Measurements from ENCODE around the gene PGS1.
"Not testable (repeated sequence)": the region's sequence is repeated elsewhere in the genome, so short reads cannot be mapped to it uniquely, and the experiment has no call there.

The PGS1 gene, protein sequence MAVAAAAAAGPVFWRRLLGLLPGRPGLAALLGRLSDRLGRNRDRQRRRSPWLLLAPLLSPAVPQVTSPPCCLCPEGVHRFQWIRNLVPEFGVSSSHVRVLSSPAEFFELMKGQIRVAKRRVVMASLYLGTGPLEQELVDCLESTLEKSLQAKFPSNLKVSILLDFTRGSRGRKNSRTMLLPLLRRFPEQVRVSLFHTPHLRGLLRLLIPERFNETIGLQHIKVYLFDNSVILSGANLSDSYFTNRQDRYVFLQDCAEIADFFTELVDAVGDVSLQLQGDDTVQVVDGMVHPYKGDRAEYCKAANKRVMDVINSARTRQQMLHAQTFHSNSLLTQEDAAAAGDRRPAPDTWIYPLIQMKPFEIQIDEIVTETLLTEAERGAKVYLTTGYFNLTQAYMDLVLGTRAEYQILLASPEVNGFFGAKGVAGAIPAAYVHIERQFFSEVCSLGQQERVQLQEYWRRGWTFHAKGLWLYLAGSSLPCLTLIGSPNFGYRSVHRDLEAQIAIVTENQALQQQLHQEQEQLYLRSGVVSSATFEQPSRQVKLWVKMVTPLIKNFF

DNA sequence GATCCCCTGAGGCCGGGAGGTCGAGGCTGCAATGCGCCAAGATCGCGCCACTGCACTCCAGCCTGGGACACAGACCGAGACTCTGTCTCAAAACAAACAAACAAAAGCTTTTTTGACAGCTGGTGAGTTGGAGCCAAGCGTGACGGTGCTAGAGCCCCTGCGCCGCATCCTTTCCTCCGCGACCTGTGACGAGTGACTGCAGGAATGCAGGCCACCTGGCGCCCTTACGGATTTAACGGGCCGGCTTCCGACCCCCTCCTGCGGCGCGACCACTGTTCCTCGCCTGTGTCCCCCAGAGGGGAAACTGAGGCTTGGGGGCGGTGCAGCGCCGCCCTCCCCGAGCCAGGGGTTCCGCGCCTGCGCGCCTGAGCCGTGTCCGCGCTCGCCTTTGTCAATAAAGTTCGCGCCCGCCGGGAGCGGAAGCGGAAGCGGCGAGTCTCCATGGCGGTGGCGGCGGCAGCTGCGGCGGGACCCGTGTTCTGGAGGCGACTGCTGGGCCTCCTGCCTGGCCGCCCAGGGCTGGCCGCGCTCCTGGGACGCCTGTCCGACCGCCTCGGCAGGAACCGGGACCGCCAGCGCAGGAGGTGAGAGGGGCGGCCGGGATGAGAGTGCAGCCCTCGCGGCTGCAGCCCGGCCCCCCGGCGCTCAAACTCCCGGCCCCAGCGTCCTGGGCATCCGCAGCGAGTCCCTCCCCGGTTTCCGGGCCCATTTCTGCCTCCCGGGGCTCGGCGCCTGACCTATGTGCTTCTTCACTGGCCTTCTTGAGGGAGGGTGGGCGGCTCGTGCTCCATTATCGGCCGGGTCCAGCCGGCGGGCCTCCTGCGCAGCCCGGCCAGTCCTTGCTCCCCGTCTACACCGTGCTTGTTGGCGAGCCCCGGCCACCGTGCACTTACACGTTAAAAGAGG, at the start of gene PGS1:
Gene PGS1 (plus strand): TSS at position 425 of the 906 bp plus-strand sequence. CDS start 17 bp downstream, at position 442.
- Mint-ChIP-seq H3K4me1 (peaks cover 50% of the 10 kb centered on the region), H3K27ac (peak within 1 kb of the TSS; percentile 92), H3K4me3 (peak within 1 kb of the TSS; percentile 98), H3K27me3 (no peaks in the 10 kb centered on the region), H3K36me3 (peaks cover 12% of the 10 kb centered on the region), H3K9me3 (no peaks in the 10 kb centered on the region)
- ATAC-seq = peak; percentile 85

DNA sequence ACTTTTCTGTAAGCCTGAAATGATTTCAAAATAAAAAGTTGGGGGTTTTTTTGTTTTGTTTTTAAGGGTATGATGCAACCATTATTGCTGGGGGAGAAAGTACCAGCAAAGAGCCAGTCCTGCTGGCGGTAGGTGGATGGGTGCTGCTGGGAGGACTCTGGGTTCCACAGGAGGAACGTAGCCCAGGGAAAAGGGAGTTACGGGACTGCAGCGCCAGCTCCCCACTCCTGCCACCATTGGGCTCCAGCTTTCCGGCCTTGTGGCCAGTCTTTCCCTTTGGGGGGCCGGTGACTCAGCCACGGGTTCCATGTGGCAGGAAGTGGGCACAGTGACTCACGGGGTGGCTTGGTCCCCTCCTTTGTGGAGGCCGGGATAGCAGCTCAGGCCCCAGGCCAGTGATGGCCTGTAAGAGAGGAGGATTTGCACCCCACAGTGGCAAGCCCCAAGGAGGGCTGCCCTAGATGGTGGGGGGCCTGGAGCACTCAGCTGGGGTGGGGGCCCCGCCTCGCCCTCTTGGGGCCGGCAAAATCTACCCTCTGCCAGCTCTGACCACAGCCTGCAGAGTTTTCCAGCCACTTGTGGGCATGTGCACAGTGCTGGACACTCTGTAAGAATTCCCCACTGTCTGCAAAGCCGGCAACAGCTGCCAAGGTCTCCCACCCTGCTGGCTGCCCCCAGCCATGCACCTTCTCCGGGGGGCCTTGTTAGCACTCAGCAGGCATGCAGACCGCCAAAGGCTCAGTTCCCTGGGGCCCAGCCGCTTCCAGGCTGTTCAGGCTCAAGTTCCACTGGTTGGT, 49.0 kb upstream of the PGS1 start:
- no peaks in the 10 kb centered on the region for H3K27me3 Mint-ChIP-seq
- peaks cover 23% of the 10 kb centered on the region for H3K4me1 Mint-ChIP-seq
- no peak overlapping the region for H3K4me3 Mint-ChIP-seq
- H3K36me3 Mint-ChIP-seq = no peaks in the 10 kb centered on the region
- H3K27ac Mint-ChIP-seq = peak overlapping the region; percentile 17
- ATAC-seq = peak; percentile 55
- H3K9me3 Mint-ChIP-seq = no peaks in the 10 kb centered on the region

DNA sequence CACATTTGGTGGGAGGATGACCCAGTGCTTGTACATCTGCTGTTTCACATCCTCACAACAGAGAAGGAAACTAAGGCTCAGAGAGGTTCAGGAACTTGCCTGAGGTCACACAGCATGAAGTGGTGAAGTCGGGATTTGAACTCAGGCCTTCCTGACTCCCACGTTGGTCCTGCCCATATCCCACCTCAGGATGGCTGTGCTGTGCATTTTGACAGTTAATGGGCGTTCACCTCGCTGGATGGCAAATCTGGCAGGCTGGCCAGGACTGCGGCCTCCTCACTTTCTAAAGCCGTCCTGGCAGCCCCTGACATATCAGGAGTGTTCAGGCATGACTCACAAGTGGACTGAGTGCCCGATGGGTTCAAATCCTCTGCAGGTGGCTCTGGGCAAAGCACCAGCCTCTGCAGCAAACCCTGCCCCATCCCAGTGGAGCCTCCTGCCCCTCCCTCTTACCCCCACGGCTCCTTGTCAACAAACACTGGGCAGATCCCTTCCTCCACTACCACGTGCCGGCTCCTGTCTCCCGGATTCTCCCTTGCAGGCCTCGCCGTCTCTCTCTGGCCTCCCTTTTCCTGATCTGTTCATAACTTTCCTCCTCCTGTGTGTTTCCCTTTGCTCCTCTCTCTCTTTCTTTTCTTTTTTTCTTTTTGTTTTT, 47.8 kb upstream of the PGS1 start:
- no peak overlapping the region for H3K4me3 Mint-ChIP-seq
- peaks cover 28% of the 10 kb centered on the region for H3K4me1 Mint-ChIP-seq
- no peak for ATAC-seq
- H3K36me3 Mint-ChIP-seq = no peaks in the 10 kb centered on the region
- no peaks in the 10 kb centered on the region for H3K9me3 Mint-ChIP-seq
- no peak overlapping the region for H3K27ac Mint-ChIP-seq
- H3K27me3 Mint-ChIP-seq = no peaks in the 10 kb centered on the region

DNA sequence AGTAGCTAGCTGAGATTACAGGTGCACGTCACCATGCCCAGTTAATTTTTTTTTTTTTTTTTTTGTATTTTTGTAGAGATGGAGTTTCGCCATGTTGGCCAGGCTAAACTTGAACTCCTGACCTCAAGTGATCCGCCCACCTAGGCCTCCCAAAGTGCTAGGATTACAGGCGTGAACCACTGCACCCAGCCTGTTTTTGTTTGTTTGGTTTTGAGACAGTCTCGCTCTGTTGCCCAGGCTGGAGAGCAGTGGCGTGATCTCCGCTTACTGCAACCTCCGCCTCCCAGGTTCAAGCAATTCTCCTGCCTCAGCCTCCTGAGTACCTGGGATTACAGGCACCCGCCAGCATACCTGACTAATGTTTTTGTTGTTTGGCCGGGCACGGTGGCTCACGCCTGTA, 47.1 kb upstream of the PGS1 start:
- not testable (repeated sequence) for H3K4me3 Mint-ChIP-seq, ATAC-seq, H3K36me3 Mint-ChIP-seq, H3K27me3 Mint-ChIP-seq, H3K9me3 Mint-ChIP-seq, H3K27ac Mint-ChIP-seq
- peaks cover 28% of the 10 kb centered on the region for H3K4me1 Mint-ChIP-seq

DNA sequence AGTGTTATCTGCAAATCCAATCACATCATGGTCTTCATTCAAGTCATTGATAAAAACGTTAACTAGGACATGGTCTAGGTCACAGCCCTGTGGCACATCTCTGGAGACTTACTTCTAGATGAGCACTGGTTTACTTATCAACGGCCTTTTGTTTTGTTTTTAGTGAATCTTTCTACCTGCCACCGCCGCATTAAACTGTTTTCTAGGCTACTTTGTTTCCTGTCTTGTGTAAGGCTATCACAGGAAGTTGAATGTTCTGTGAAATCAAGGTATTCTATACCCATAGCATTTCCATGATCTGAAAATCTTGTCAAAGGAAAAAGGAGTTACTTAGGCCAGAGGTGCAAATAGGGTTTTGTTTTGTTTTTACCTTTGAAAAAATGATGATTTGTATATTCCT, 45.5 kb upstream of the PGS1 start:
- Mint-ChIP-seq H3K27ac (no peak overlapping the region), H3K27me3 (no peaks in the 10 kb centered on the region), H3K36me3 (no peaks in the 10 kb centered on the region), H3K4me3 (no peak overlapping the region), H3K4me1 (peaks cover 40% of the 10 kb centered on the region), H3K9me3 (no peaks in the 10 kb centered on the region)
- no peak for ATAC-seq

DNA sequence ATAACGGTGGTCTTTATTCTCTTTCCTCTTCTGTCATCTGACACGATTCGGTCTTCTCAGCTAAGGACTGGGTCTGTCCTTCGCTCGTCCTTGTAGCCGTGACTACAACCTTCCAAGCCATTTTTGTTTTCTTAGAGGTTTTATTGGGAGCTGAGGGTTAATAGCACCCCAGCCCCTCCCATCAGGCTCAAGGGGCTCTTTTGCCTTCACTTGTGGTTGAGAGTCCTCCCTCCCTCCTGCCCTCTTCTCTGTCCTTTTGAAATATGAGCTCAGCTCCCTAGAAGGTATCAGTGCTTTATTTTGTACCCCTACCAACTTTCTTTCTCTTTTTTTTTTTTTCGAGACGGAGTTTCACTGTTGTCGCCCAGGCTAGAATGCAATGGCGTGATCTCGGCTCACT, 43.2 kb upstream of the PGS1 start:
- Mint-ChIP-seq H3K4me3 (no peak overlapping the region), H3K27me3 (no peaks in the 10 kb centered on the region), H3K36me3 (no peaks in the 10 kb centered on the region), H3K27ac (peak overlapping the region; percentile 58), H3K4me1 (peaks cover 49% of the 10 kb centered on the region), H3K9me3 (no peaks in the 10 kb centered on the region)
- no peak for ATAC-seq

DNA sequence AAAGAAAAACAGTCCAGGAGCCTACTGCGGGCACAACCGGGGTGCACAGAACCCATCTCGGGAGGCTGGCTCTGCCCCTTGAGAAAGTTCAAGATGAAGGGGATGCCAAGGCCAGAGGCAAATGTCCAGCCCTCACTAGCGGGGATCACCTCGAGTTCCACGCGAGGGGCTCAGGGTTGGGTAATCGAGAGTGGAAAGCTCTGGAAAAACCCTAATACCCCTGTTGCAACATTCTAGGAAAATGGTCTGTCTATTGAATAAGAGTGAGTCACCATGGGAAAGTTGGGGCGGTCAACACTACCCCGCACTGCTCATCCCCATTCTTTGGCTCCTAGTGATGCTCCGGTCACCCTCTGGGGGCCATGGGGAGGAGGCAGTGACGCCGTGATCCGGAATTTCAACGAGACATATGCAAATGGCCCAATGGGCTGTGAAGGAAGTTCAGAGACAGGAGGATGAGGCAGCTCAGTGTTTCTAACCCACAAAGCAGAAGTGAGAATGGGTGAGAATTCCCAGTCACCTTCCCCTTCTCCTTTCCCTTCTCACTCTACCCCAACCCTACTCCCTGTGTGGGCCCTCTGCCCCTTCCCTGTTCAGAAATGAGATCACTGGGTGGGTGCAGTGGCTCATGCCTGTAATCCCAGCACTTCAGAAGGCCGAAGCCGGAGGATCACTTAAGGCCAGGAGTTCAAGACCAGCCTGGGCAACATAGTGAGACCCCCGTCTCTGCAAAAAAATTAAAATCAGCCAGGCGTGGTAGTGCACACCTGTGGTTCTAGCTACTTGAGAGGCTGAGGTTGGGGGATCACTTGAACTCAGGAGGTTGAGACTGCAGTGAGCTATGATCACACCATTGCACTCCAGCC, 41.0 kb upstream of the PGS1 start:
- H3K9me3 Mint-ChIP-seq = no peaks in the 10 kb centered on the region
- H3K27ac Mint-ChIP-seq = peak overlapping the region; percentile 70
- H3K36me3 Mint-ChIP-seq = no peaks in the 10 kb centered on the region
- no peaks in the 10 kb centered on the region for H3K27me3 Mint-ChIP-seq
- peak; percentile 82 for ATAC-seq
- peaks cover 61% of the 10 kb centered on the region for H3K4me1 Mint-ChIP-seq
- H3K4me3 Mint-ChIP-seq = peak overlapping the region; percentile 33

DNA sequence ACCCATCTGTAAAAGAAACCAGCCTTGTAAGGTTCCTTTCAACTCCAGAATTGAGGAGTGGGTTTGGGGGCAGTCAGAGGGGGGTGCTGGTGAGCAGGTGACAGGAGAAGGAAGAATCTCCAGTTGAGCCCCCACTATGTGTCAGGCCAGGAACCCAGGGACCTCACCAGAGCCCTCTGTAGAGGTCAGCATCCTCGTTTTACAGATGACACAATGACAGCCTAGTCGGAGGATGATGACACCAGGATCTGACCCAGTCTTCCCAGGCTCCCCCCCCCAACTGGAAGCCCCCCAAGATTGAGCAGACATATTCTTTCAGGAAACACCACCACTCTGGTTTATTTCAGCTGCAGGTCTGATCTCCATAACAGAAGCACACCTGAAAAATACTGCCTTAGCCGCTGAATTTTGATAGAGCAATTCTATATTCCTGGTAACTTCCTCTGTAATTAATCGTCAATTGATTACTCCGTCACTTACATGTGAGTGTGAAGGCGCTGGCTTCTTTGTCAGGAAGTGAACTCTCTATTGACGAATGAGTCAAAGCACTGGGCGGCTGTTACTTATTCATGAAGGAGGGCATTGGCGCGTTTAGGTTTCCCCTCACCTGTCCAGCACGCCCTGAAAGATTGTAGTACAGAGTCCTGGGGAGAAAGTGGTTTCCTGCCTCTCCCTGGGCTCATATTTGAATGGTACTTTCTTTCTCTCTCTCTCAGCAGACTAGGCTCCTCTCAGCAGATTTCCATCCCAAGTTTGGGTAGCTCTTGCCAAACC, 39.8 kb upstream of the PGS1 start:
- Mint-ChIP-seq H3K4me3 (peak overlapping the region; percentile 33), H3K36me3 (no peaks in the 10 kb centered on the region), H3K4me1 (peaks cover 68% of the 10 kb centered on the region), H3K9me3 (no peaks in the 10 kb centered on the region), H3K27me3 (no peaks in the 10 kb centered on the region), H3K27ac (peak overlapping the region; percentile 70)
- peak; percentile 53 for ATAC-seq

DNA sequence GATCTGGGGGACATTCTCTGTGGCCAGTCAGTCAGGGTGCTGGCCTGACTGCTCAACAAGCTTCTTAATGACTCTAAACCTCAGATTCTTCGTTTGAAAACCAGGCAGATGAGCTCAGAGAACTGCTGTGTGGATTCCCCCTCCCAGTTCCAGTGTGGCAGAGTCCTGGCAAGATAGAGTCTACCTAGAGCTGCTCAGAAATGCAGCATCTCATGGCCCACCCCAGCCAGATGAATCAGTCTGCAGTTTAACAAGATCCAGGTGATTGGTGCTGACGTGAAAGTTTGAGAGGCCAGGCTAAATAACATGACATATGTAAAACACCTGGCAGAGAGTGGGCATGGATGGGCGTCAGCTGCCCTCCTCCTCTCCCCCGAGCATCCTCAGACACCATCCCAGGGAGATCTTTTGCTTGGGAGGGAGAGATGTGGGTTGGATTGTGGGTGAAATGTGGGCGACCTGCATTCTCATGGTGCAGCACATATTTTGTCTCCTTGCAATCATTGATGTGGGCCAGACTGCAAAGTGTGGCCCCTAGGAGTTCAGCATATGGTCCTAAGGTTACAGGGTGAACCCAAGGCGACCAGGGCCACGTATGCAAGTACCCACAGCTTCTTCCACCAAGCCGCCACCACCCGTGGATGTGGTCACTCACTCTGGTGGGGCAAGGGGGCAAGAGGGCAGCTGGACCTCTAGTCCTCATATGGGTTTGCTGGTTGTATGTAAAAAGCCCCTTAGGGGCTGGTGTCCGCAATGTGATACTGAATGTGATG, 38.1 kb upstream of the PGS1 start:
- Mint-ChIP-seq H3K27me3 (no peaks in the 10 kb centered on the region), H3K4me1 (peaks cover 76% of the 10 kb centered on the region), H3K36me3 (no peaks in the 10 kb centered on the region), H3K4me3 (peak overlapping the region; percentile 63), H3K27ac (peak overlapping the region; percentile 73), H3K9me3 (no peaks in the 10 kb centered on the region)
- ATAC-seq = no peak

DNA sequence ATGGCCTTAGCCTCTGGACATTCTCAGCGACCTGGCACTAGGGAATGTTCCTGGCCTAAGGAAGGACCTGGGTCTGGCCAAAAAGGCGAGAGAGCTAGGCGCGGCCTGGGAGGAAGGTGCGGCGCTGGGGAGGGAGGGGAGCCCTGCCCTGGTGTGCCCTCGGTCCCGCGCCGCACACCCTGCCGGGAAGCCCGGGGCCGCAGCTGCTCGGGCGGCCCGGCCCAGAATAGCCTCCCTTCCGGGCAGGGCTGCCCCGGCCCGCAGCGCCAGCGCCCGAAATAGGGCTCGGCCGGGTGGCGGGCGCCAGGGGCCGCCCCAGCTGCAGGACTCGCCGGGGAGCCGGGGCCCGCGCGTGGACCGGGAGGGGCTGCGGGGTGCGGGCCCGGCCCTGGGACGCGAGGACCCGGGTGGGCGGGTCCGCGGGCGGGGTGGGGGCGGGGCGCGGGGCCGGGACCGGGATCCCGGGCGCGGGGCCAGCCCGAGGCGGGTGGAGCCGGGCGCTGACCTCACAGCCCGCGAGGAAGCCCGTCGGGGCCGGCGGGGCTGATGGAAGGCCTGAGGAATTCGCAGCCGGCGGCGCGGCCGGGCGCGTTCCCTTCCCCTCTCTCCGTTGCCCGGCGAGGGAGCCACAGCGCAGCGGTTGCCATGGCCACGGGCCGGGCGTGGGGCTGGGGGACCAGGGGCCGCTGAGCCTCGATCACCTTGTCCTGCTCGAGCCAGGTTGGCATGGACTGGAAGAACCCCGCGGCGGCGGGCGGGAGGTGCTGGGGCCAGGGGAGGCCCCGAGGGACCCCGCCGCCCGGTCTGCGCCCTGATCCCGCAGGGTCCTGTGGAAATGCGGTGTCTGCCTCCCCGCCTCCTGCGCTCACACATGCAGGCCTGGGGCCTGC, 36.6 kb upstream of the PGS1 start:
- no peaks in the 10 kb centered on the region for H3K36me3 Mint-ChIP-seq
- peak overlapping the region; percentile 85 for H3K27ac Mint-ChIP-seq
- no peaks in the 10 kb centered on the region for H3K9me3 Mint-ChIP-seq
- H3K4me3 Mint-ChIP-seq = peak overlapping the region; percentile 70
- ATAC-seq = peak; percentile 10
- H3K27me3 Mint-ChIP-seq = no peaks in the 10 kb centered on the region
- H3K4me1 Mint-ChIP-seq = peaks cover 76% of the 10 kb centered on the region

DNA sequence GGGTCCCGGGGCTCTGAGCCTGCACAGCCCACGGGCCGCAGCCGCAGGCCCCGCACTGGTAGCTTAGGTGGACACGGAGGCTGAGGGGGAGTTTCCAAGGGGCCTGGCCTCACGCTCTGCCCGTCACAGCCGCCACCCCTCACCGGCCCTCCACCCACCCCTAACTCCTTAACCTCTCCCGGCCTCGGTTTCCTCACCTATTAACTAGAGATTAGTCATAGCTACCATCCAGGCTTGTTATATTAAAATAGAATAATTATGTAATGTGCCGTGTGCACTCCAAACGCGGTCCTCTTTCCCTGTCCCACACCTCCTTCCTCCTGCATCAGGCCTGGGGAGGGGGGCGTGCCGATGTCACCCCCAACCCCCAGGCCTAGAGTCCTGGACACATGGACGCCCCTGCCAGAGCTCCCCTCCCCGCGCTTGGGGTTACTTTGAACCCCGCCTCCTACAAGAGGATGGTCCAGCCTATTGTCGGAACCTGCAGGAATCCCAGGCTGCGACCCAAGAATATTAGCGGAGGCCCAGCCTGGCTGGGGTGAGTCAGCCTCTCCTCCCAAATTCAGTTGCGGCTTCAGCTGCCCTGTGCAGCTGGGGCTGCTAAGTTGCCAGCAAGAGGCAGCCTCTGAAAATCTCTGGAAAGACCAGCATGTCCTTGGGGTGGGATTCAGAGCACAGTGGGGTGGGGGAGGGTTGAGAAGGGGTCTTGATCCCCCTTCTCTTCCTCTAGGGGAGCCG, 35.8 kb upstream of the PGS1 start:
- Mint-ChIP-seq H3K36me3 (no peaks in the 10 kb centered on the region), H3K27ac (peak overlapping the region; percentile 85), H3K4me1 (peaks cover 76% of the 10 kb centered on the region), H3K4me3 (peak overlapping the region; percentile 70), H3K9me3 (no peaks in the 10 kb centered on the region), H3K27me3 (no peaks in the 10 kb centered on the region)
- no peak for ATAC-seq

Measured in stimulated activated memory B cell treated with anti-CD40 and anti-IgM and Interleukin-4, amounts not matched to agents 10 μg/mL and 1 μg/mL and 100 μg/mL, for 72 hours (primary cell).